Daoy (cell line): Measurements from ENCODE around the gene IQGAP2. TPM values are rescaled to one million over a fixed set of nuclear protein-coding genes. Genes with fewer than 3 reads are reported as not detected.
"Not testable (repeated sequence)": the region's sequence is repeated elsewhere in the genome, so short reads cannot be mapped to it uniquely, and the experiment has no call there.

Source experiments
- DNase-seq: peaks from one replicate; pipeline ENCODE4 v3.0.0-alpha.2; 2015; ENCODE audit warnings: low read depth
- total RNA-seq: library from RNA; depleted of rRNA; stranded (reverse); fragments of >200 nt; shearing (Covaris generic); gene quantifications from 2 replicates; pipeline ENCODE4 v1.2.3, GENCODE V29; 2014

IQGAP2 gene
- total RNA-seq, 1 experiment from 2014 or later = 6.9 TPM

DNA sequence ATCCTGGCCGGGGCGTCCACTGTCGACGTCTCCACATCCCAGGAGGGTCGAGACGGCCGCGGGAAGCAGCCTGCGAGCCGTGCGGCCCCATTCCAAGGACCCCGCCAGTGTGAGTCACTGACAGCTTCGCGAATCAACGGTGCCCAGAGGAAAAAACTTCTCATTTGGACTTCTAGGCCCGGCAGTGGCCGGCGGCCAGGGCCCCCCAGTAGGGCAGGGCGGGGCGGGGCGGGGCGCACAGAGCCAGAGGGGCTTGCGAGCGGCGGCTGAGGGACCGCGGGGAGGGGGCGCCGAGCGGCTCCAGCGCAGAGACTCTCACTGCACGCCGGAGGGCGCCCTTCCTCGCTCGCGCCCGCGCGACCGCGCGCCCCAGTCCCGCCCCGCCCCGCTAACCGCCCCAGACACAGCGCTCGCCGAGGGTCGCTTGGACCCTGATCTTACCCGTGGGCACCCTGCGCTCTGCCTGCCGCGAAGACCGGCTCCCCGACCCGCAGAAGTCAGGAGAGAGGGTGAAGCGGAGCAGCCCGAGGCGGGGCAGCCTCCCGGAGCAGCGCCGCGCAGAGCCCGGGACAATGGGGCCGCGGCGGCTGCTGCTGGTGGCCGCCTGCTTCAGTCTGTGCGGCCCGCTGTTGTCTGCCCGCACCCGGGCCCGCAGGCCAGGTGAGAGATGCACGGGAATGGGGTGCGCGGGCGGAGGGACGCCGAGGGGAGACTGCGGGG, 312.8 kb downstream of the IQGAP2 start, which contains the start of gene F2R:
Gene F2R (plus strand): TSS at position 391 of the 720 bp plus-strand sequence. CDS start 182 bp downstream, at position 573.
- peak; percentile 84 for DNase-seq

DNA sequence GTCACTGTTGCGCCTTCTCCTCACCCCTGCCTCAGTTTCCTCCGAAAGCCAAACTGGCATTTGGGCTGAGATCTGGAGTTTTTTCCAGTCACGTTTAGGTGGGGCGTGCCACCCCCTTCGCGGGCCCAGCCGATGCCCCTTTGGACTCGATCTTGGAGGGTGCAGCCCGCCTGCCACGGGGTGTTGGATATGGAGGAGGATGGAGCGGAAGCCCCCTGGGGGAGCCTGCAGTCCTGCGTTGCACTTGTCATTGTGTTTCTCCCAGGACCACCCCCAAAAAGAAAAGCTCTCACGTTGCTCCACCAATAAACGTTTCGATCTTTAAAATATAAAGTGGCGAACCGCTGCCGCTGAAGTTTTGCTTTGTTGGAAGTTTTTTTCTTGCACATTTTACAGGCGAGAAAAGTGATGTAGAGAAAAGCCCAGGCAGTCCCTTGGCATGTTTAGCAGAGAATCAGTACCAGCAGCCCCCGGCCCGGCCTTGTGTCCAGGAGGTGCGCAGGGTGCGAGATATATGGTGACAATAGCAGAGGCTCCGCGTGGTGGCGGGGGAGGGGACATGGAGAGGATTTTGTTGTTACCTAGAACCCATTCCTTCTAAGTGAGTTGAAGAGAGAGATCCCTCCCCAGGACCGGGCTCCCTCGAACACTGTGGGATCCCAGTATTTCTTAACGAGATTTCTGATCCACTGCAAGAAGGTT, 313.5 kb downstream of the IQGAP2 start:
- DNase-seq = peak; percentile 45

DNA sequence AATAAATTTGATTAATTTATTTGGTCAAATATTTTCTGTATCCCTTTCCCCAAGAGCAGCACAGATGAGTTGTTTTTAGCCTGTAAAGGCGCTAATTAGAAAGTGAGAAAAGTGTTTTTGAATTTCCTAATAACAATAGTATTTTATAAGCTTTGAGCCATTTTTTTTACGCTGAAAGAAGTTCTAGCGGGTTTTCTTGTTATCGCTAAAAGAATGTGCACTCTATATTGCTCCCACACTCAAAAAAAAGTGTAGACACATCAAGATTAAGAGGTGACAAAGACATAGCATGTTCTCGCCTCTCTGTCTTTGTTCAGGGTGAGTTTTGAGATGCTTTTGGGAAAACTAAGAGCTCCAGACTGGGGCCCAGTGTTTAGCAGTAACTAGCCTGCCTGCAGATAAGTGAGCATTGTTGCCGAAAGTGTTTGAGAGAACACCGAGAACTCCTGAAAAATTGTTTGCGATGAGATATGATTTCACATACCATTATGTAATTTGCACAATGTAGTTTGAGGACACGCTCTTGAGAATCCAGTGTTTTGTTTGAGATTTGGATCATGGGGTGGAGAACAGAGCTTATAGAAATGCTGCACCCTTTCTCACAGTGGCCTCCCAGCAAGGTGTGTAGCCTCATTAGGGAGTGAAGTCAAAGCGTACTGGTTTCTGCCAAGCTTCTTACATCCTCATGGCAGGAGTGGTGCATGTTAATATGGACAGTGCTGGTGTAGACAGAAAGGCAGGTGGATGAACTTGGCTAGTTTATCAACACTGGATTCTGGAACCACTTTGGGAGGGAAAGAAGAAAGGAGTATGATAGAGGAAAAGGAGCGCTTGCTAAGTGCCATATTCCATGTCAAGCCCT, 314.4 kb downstream of the IQGAP2 start:
- DNase-seq = no peak

DNA sequence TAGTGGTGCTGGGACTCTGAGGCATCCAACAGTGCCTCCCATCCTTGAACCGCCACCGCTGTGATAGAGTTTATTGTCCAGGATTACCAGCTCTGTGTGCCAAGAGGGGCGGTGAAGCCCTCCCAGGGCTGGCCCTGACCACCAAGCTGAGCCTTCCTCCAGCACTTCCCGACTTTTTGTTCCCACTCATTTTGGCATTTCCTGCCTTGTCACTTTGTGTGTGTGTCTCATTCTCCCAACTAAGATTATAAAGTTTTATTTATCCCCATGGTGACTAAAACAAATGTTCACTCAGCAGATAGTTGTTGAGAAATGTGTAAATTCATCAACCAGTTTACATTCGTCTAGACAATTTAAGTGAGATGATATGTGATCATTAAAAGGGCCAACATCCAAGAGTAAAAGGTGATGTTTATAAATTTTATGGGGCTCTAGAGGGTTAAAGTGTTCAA, 315.3 kb downstream of the IQGAP2 start:
- DNase-seq = peak; percentile 73

DNA sequence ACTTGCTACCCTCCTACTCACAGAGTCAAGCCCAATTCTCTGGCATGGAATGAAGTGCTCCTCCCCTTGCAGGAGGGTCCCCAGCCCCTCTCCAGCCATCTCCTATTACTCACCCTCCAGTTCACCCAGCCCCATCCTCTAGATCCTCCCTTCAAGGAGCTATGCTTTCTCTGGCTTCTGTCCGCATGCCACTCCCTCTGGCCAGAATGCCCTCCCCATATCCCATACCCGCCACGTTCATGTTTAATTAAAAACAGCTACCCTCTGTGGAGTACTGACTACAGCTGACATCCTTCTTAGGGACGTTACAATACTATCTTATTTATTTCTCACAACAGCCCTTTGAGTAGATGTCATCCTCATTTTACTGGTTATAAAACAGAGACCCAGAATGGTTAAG, 315.8 kb downstream of the IQGAP2 start:
- DNase-seq = no peak

DNA sequence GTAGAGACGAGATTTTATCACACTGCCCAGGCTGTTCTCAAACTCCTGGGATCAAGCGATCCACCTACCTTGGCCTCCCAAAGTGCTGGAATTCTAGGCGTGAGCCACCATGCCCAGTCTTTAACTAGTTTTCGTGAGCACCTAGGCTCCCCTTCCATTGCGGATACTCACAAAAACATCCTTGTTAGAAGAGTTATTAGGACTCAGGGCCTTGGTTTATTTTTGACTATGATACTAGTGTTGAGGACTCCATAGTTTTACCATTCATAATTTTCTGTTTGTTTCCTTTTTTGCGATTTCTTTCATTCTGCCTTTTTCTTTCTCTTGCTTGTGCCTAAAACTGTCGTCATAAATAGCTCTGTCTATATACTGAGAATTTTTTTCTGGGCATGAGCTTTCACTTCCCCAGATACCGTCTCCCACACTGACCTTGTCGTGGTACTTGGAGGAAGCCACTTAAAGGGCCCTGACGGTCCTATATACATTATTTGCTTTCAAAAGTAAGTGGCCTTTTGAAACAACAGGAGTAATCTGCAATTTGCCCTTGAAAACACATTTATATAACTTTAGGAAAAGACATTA, 318.0 kb downstream of the IQGAP2 start:
- DNase-seq = no peak

DNA sequence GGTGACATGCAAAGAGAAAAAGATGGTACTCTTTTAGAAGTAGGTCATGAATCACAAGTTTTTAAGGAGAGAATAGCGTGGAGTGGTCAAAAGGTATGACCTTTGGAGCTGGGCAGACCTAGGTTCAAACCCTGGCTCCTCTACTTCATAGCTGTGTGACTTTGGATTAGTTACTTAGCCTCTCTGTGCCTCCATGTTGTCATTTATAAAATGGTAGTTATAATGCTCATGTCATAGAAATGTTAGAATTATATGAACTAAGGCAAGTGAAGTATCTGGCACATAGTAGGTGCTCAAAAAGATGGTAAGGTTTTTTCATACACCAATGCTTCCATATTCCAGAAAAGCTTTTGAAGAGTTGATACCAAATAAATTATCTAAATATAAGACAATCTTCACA, 320.2 kb downstream of the IQGAP2 start:
- DNase-seq = no peak

DNA sequence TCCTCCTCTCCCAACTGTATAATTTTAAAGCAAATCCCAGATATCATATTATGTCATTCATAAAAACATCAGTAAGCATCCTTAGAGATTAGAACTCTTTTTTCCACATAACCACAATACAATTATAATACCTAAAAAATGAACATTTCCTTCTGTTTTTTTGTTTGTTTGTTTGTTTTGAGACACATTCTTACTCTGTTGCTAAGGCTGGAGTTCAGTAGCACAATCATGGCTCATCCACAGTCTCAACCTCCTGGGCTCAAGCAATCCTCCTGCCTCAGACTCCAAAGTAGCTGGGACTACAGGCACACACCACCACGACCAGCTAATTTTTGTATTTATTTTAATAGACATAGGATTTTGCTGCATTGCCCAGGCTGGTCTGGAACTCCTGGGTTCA, 320.8 kb downstream of the IQGAP2 start:
- DNase-seq = no peak

DNA sequence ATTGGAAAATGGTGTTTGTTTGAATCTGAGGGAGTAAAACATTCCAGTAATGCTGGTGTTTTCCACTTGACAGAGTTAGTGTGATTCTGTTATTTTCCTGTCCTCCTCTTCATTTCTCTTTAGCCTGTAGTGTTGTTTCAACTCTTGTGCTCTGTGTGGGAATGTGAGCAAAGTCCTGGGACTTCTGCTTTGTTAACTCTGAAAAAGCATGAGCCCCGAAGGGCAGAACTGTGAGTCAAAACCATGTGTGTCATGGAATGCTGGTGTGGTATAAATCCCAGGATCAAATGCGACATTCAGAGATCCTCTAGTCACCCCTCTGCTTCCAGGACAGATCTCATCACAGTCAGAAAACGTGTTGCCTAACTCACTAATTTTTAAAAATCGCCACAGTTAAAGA, 321.8 kb downstream of the IQGAP2 start:
- peak; percentile 76 for DNase-seq

DNA sequence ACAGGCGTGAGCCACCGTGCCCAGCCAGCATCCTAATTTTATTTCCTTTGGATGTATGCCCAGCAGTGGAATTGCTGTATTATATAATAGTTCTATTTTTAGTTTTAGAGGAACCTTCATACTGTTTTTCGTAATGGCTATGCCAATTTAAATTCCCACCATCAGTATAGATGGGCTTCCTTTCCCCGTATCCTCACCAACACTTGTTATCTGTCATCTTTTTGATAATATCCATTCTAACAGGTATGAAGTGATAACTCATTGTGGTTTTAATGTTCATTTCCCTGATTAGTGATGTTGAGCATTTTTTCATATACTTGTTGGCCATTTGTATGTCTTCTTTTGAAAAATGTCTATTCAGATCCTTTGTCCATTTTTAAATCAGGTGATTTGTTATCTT, 325.9 kb downstream of the IQGAP2 start:
- no peak for DNase-seq

DNA sequence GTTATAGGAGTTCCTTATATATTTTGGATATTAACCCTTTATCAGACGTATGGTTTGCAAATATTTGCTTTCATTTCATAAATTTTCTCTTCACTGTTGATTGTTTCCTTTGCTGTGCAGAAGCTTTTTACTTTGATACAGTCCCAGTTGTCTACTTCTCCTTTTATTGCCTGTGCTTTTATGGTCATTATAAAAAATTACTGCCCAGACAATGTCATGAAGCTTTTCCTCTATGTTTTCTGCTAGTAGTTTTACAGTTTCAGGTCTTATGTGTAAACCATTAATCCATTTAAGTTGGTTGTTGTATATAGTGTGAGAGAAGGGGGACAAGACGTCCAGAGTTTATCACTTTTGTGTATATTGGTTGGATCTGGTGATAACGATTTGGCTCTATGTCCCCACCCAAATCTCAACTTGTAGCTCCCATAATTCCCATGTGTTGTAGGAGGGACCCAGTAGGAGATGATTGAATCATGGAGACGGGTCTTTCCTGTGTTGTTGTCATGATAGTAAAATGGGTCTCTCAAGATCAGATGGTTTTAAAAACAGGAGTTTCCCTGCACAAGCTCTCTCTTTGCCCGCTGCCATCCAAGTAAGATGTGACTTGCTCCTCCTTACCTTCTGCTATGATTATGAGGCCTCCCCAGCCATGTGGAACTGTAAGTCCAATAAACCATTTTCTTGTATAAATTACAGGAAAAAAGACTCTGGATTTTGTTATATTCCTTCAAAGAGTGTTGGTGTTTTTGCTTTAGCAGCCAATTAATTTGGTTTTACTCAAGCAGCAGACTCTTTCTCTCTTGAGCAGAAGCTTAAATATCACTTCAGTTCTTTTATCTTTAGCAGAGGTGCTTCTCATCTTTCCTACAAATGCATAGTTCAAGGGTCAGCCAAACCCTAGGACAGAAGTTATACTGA, 326.5 kb downstream of the IQGAP2 start:
- no peak for DNase-seq

DNA sequence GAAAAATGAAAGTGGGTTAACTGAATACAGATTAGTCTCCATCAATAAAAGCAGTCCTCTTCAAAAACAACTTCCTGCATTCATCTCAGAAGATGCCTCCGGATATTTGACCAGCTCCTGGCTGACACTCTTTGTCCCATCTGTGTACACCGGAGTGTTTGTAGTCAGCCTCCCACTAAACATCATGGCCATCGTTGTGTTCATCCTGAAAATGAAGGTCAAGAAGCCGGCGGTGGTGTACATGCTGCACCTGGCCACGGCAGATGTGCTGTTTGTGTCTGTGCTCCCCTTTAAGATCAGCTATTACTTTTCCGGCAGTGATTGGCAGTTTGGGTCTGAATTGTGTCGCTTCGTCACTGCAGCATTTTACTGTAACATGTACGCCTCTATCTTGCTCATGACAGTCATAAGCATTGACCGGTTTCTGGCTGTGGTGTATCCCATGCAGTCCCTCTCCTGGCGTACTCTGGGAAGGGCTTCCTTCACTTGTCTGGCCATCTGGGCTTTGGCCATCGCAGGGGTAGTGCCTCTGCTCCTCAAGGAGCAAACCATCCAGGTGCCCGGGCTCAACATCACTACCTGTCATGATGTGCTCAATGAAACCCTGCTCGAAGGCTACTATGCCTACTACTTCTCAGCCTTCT, 329.4 kb downstream of the IQGAP2 start:
- no peak for DNase-seq

DNA sequence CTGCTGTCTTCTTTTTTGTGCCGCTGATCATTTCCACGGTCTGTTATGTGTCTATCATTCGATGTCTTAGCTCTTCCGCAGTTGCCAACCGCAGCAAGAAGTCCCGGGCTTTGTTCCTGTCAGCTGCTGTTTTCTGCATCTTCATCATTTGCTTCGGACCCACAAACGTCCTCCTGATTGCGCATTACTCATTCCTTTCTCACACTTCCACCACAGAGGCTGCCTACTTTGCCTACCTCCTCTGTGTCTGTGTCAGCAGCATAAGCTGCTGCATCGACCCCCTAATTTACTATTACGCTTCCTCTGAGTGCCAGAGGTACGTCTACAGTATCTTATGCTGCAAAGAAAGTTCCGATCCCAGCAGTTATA, 329.9 kb downstream of the IQGAP2 start:
- no peak for DNase-seq

DNA sequence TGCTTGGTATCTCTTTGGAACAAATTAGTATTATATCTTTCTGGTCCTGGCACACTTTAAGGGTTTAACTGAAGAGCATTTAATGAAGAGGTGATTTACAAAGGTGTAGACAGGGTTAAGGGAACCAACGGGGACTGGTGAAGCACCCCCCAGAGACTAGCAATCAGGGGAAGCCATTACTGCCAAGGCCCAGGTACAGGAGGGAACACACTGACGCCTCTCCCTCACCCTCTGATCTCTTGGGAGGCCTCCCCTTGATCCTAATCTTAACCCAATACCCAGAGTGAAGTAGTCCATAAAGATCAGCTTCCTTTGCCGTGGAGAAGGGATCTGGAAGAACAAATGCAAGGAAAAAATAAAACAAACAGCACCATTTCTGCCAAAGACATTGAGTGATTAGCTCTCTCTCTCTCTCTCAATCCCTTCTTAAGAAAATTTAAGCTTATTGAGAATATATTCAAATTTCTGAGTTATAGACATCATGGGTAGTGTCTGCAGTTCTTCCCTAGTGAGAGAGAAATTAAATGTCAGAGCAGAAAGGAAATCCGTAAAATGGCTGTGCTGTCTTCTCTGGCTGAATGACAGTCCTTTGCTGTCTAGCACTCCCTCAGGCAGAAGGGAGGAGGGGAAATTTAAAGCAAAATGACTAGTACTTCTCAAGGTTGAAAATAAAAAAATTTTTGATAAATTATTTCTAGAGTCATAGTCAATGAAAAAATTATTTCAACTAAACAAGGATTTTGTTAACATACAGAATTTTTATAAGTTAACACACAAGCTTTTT, 332.9 kb downstream of the IQGAP2 start:
- no peak for DNase-seq

DNA sequence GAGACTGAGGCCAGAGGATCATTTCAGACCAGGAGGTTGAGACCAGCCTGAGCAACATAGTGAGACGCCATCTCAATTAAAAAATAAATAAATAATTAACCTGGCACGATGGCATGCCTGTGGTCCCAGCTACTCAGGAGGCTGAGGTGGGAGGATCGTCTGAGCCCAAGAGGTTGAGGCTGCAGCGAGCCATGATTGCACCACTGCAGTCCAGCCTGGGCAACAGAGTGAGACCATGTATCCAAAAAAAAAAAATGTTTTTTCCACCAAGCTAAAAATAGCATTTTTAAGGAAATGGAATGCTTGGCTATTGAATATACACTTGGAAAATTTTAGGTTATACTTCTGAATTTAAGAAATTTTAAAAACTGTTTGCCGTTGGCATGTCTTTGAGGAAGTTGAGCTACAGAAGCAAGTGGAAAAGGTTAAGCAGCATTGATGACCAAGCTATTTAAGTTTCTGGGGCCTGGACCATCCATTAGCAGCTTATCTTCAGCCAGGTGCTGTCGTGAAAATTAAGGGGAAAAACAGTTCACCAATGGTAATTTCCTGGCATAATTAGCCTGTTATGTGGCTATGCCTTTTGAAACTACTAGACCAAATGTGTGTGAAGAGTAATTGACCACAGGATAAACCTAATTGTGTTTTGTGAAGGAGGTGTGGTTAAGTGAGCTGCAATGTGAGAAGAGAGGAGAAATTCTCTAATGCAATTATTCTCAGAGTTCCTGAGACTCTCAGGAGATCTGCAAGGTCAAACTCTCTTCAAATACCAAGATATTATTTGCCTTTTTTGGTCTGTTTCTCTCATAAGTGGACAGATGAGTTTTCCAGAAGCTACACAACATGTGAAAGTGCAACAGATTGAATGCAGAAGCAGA, 333.8 kb downstream of the IQGAP2 start:
- no peak for DNase-seq

DNA sequence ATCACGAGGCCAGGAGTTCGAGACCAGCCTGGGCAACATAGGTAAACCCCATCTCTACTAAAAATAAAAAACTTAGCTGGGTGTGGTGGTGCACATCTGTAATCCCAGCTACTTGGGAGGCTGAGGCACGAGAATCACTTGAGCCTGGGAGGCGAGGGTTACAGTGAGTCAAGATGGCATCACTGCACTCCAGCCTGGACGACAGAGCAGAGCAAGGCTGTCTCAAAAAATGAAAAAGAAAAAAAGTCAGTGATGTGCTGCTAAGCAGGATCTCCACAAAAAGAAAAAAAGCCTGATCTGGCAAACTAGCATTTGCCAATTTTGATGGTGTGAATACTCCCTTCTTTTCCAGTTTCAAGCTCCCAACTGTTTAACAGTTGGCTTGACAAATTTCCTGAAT, 334.8 kb downstream of the IQGAP2 start:
- peak; percentile 24 for DNase-seq

DNA sequence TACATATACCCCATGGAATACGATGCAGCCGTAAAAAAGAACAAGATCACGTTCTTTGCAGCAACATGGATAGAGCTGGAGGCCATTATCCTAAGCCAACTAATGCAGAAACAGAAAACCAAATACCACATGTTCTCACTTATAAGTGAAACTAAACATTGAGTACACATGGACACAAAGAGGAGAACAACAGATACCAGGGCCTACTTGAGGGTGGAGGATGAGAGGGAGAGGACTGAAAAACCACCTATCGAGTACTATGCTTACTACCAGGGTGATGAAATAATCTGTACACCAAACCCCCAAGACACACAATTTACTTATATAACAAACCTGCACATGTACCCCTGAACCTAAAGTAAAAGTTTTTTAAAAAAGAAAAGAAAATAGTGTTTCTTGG, 338.4 kb downstream of the IQGAP2 start:
- not testable (repeated sequence) for DNase-seq

DNA sequence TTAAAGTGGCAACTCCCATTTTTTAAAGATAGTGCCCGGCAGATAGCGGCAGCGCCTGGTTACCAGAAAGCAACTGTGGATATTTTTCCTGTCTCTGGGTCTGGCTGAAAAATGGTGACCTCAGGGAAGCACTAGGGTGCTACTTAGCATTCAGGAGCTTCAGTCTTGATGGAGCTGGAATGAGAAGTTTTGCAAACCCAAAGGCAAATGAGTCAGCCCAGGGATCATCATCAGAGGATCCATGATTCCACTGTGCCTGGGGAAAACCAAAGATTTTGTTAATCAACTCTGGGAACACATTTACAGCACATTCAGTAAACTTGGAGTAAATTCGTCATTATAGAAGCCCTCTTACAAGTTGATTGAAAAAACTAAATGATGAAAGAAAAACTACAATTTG, 339.5 kb downstream of the IQGAP2 start:
- peak; percentile 42 for DNase-seq

DNA sequence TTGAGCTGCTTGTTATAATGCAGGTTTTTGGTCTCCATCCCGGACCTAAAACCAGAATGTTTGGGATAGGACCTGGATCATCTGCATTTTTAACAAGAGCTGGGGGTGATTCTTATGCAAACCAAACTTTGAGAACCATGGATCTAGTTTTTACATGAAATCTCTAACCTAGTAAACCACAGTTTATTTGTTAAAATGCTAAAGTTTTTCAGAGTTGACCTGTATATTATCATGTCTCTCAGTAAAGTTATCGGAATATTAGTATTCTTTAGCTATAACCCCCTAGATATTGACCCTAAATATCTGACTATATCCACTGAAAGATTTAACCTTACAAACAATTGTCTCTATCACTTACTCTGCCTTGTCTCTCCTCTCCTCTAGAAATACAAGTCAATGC, 341.5 kb downstream of the IQGAP2 start:
- DNase-seq = no peak
